ENCODE results near the gene PPP2R5B.

The PPP2R5B gene

DNA sequence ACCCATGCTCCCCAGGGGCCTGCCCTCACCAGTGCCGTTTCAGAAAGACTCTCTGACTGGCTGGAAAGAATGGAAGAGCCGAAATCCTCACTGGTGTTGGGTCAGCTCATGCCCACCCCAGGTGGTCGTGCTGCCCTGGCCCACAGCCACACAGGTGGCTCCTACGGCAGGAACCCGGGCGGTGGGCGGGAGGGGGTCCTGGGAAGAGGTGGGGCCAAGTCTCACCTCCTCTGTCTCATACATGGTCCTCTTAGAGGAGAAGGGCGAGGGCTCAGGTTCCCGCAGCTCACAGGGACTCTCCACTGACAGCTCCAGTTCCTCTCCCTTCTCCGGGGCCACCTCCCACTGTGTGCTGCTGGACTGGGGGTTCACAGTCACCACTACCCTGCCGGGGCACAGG lies 15.7 kb upstream of the PPP2R5B start:
- DNase-seq (ENCODE audit: low read depth in 2 of 2) = no peak

DNA sequence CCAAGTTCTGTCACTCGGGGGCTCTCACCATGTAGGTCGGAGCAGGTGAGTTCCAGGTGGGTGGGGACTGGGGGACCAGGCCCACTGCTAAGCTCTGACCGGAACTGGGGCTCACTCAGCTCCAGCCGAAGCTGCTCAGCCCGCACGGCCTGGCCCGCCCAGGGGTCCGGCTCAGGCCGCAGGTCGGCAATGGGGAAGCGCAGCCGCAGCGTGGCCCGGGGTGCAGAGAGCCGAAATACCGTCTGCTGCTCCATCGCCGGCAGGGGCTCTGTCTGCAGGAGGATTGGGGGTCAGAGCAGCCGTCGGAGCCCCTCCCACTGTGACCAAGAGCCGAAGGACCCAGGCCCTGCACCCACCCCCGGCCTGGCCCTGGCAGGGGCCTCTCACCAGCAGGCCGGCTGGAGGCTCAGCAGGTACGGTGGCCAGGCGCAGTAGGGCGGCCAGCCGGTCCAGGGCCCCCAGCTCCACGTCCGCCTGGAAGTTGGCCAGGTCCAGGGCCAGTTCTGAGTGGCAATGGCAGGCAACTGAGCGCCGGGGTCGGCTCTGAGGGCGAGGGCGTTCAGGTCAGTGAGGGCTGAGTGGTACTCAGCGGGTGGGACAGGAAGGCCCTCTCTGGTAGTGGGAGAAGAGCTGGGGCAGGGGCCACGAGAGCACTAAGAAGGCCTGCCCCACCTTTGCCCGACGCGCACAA lies 14.7 kb upstream of the PPP2R5B start:
- no peak for DNase-seq (ENCODE audit: low read depth in 2 of 2)

DNA sequence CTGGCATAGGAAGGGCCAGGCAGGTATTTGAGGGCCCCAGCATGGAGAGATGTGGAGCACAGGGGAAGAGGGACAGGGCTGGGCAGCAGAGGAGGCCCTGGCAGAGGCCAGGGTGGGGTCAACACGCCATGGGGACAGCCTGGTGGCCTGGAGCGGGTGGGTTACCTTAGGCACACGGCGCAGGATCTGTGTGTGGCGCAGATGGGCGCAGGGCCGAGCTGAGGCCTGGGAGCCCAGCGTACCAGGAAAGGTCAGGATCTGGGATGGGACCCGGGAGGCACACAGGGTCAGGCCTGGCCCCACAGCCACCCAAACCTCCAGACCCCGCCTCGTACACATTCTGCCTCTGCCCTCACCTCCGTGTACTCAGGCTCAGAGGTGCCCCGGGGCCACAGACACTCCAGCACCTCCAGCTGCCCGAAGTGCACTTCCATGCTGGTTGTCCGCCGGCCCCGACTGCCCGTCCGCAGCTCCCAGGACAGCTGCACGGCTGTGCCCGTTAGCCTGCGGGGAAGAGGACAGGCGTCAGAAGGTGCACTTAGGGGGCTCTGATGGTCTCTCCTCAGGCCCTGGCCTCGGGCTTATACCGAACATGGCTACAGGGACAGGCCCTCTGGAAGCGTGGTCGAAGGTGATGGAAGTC lies 13.9 kb upstream of the PPP2R5B start:
- no peak for DNase-seq (ENCODE audit: low read depth in 2 of 2)

DNA sequence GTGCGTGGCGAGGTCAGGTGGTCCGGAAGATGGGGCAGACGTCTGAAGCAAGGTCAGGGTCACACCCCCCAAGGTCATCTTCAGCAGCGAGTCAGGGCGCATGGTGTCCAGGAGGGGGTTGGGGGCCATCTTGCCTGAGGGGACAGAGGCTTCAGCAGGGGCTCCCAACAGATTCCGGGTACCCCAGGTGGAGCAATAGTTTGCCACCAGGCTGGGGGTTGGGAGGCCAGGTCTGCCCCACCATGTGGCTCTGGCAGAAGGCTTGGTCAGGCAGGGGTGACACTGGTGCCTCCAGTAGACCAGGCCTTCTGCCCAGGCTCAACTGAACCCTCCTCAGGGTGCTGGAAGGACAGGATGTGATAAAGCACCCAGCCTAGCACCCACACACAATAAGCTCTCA lies 13.3 kb upstream of the PPP2R5B start:
- DNase-seq (ENCODE audit: low read depth in 2 of 2) = no peak

DNA sequence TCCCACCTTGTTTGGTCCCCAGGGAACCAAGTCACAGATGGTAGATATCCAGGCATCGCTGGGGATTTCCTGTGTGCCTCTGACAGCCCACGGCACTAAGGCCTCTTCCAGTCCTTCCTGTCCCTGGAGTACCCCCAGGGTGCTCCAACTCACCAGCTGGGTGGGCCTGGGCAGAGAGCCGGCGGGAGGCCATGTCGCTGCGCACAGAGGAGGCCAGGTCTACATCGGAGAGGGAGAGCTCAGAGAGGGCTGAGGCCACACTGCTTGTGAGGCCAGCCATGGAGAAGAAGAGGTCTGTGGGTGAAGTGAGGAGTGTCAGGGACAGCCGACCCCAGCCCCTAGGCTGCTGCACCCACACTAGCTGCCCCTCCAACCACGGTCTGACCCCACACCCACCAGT lies 12.8 kb upstream of the PPP2R5B start:
- no peak for DNase-seq (ENCODE audit: low read depth in 2 of 2)

DNA sequence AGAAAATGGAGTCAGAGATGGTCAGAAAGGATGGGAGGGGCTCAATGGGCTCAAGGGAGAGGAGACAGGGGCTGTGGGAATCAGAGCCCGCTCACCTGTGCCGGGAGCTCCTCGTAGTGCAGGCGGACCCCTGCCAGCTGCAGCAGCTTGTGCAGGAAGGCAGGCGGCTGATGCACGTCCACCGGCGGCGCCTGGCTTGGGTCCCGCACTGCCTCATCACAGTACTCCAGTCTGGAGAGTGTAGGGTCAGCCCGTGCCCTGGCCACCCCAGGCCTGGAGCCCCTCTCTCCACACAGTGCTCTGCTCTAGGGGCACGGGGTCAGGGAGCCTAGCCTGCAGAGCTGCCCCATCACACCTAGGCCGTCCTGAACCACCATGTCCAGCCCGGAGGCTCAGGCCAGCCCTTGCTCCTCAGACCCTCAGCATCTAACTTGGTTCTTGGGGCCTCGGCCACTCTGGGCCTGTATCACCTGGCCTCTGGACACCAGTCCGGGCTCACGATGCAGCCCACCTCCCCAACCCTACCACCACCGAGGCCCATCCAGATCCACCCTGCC lies 11.2 kb upstream of the PPP2R5B start:
- DNase-seq (ENCODE audit: low read depth in 2 of 2) = no peak

DNA sequence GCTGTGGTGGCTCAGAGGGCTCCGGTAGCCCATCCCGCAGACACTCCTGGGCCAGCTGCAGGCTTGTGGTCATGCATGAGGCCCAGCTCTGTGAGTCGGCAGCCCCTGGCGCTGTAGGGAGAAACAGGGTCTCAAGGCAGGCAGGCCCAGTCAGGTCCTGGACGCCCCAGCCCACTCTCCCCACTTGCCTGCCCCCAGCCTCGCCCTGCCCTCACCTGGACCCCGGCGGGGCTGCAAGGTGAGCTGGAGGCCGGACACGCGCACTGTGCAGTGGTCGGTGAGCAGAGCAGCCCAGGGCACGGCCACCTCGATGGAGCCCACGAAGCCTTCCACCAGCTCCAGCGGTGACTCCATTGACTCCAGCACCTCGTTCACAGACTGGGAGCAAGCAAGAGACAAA lies 10.4 kb upstream of the PPP2R5B start:
- DNase-seq (ENCODE audit: low read depth in 2 of 2) = no peak

DNA sequence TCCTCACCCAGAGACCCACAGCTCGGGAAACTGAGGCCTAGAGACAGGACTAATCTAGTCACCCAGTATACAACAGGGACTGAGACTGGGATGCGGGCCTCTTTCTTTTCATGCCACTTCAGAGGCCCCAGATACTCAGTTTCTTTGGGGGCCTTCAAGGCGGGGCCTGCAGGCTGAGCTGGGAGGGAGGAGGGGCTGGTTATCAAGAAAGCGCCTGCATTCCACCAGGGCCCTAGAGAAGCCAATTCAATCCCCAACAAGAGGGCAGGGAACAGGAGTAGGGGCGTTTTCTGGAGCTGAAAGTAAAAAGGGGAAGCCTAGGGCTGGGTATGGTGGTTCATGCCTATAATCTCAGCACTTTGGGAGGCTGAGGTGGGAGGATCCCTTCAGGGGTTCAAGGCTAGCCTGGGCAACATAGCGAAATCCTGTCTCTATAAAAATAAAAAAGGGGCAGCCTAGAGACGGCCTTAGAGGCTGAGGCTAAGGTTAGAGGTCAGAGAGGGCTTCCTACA lies 9.1 kb upstream of the PPP2R5B start:
- no peak for DNase-seq (ENCODE audit: low read depth in 2 of 2)

DNA sequence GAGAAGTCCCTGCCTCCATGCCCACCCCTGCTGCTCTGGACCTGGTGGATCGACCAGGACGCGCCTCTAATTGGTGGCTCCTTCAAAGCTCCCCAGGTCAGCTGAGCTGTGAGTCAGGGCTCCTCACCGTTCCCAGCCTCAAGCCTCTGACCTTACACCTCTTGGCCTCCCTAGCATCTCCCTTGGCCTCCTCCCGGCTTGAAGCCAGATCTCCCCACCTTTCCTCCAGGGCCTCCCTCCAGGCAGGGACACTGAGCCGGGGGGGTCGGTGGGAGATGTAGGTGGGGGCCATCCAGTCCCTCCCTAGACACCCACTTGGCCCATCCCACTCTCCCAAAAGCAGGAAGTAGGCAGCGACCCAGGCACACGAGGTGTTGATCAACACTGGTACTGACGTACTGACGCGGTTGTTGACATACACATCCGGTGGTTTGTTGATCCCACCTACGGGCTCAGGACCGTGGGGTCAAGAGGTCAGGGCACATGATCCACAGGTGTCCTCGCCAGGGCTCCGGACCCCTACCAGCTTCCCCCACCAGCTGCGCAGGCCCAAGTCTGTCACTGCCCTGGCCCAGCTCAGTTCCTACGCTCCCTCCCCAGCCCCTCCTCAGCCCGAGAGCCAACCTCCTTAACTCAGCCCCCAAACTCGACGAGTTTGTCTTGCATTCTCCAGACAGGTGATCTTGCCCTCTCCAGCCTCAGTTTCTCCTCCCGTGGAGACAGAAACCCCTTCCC lies 8.3 kb upstream of the PPP2R5B start:
- no peak for DNase-seq (ENCODE audit: low read depth in 2 of 2)

DNA sequence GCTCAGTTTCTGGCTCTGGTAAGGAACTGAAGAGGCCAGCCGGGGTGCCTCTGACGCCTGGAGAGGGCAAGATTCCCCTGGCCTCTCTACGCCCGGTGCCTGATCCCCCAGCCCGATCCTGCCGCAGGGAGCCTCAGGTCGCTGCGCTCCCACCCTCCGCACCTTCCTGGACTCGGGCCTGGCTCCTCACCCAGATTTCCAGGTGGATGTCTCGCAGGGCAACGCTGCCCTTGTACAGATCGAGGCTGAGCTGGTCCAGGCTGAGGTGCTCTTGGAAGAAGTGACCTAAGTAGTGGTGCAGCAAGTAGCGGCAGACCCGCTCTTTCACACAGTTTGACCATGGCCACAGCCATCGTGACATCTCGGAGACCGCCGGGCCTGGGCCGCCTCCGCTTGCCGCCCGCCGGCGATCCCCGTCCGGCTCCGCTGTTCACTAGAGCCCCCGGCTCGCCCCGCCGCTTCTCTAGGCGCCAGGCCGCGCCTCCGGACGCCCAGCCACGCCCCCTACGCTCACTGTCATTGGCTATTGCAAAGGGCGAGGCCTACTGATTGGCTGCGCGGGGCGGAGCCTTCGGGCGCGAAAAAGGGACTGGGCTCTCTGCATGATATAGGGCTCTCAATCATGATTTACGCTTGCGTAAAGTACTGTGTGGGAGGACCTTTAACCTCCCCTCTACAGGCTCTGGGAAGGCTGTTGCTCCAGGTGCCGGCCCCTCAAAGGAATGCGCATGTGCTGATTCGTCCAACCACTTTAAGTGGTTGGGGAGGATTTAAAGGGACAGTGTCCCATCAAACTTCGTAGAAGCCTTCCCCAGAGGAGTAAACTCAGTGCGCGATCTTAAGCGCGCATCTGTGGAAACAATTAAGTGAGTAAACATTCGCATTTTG lies 7.5 kb upstream of the PPP2R5B start, which contains the start of gene ATG2A:
TSS of gene ATG2A (minus strand) at position 435 of the 888 bp plus-strand sequence. CDS start at position 361, 74 bp downstream.
- peak; percentile 97 to 99 for DNase-seq (ENCODE audit: low read depth in 2 of 2)

DNA sequence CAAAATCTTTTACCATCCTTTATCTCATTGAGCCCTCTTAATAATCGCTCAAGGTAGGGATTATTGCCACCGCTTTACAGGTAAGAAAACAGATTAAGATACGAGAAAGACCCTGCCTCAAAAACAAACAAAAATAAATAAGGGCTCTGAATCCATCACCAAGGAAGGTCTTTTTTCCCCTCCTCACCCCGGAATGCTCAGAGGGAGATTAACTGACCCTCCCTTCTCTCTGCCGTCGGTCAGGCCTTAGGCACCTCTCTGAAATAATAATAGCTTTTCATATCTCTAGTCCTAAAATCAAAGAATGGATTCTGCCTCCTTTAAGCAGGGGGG lies 6.9 kb upstream of the PPP2R5B start:
- no peak for DNase-seq (ENCODE audit: low read depth in 2 of 2)

DNA sequence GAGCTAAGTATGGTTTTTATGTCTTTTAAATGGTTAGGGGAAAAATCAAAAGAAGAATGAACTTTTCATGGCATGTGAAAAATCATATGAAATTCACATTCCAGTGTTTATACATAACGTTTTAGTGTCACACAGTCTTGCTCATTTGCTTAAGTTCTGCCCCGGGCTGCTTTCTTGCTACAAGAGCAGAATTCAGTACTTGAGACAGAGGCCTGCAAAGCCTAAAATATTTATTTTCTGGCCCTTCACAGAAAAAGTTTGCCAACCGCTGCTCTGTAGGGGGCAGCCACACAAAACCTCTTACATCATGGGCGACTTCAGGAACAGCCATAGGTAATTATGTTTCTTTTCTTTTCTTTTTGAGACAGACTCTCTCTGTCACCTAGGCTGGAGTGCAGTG lies 6.5 kb upstream of the PPP2R5B start:
- DNase-seq (ENCODE audit: low read depth in 2 of 2) = no peak

DNA sequence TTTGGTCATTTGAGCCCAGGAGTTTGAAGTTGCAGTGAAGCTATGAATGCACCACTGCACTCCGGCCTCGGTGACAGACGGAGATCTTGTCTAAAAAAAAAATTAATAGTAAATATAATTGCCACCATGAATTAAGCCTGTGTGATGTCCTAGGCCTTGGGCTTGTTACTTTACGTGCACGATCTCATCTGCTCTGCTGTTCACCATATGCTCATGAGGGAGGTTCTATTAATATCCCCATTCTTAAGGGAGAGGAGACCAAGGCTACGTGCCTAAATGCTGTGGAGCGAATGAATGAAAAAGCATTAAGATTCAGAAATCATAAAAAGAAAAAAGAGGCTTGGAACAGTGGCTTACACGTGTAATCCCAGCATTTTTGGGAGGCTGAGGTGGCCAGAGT lies 4.9 kb upstream of the PPP2R5B start:
- no peak for DNase-seq (ENCODE audit: low read depth in 2 of 2)

DNA sequence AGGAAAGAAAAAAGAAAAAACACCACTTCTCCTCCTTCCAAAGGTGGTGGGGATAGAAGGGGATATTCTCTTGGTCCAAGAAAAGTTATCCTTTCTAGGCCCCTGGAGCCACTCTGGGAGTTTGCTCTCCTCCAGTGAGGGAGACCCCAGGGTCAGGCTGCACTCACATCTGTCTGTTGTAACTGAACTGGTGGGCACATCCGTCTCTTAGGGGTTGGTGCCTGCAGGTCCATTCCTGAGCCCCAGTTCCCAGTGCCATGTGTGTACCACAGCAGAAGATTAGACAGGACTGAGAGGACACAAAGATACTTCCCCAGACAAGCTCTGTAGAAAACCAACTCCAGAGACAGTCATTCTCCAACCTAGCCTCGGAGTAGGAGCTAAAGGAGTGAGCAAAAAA lies 4.4 kb upstream of the PPP2R5B start:
- no peak for DNase-seq (ENCODE audit: low read depth in 2 of 2)

DNA sequence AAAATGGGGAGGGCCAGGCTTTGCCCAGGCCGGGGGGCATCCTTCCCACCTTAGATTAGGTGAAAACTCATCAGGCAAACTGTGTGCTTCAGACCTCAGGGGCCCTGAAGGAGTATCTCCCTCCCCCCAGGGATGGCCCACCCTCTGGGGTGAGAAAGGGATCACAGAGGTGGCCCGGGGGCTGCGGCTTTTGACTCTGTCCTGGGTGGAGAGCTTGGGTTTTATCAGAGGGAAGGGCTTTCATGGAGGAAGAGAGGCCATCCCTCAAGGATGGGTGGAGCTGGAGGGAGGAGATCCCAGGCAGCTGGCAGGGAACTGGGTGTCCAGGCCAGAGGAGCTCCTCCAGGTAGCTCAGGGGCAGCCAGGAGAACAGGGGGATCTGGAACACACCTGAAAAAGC lies 3.1 kb upstream of the PPP2R5B start:
- DNase-seq (ENCODE audit: low read depth in 2 of 2) = no peak

DNA sequence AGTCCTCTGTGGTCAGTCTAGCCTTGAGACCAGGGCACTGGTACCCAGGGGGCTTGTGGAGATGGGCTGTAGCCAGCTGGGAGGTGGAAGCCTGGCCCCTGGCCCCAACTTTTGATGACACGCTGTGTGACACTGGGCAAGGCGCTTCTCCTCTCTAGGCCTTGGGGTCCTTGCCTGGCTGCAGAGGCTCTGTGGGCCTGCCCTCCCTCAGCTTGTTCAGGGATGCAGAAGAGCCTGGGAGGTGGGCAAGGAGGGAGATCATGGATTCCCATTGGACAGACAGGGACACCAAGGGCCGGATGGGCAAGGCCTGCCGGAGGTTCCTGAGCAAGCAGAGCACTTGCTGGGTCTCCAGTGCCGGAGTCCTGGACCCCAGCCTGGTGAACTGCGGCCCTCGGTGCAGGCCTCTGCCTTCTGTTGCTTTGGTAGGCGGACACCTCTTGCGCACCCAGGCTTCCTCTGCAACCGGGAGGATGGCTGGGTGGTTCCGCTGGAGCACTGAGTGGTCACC lies 1.3 kb upstream of the PPP2R5B start:
- DNase-seq (ENCODE audit: low read depth in 2 of 2) = no peak

DNA sequence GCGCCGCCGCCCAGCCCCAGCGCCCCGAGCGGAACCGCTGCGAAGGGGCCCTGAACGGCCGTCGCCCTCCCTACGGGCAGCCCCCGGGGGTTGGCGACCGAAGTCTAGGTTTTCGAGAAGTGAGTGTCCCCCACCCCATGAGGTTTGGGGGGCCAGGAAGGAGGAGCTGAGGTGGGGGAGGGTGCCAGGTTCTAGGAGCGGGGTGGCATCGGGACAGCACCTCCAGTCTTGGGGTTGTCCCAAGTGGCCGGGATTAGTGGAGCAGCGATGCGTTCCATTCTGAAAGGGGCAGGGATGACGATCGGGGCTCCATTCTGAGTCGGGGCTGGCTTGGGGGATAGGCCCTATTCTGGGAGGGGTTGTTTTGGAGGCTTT lies 408 bp downstream of the PPP2R5B start:
- no peak for DNase-seq (ENCODE audit: low read depth in 2 of 2)

DNA sequence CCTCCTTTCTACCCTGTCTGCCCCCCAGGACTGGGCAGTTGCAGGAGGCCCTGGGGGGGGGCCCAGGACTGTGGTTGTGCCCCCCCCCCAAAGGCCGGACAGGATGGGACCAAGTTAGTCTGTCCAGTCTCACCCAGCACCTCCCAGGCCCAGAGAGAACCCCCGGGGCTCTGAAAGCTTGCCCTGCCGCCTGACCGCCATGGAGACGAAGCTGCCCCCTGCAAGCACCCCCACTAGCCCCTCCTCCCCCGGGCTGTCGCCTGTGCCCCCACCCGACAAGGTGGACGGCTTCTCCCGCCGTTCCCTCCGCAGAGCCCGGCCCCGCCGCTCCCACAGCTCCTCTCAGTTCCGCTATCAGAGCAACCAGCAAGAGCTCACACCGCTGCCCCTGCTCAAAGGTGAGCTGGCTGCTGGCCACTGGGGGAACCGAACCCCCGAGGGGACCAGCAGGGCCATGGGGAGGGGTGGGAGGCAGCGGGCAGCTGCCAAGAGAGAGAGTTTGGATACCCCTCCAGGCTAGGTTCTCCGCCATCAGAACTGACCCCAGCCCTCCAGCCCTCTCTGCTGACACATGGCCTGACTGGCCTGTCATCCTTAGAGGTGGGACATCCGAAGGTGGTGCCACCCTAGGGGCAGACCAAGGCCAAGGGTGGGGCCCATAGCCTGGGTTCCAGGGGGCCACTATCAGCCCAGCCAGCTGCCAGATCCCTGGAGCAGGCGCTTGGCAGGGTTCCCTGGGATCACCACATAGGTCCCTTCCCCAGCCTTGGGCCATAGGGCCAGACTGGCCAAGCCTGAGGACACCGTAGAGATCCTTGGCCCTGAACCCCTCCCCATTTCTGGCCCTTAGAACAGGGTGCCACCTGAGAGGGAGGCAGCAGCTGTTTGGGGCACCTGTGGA lies 1.3 kb downstream of the PPP2R5B start:
- no peak for DNase-seq (ENCODE audit: low read depth in 2 of 2)

DNA sequence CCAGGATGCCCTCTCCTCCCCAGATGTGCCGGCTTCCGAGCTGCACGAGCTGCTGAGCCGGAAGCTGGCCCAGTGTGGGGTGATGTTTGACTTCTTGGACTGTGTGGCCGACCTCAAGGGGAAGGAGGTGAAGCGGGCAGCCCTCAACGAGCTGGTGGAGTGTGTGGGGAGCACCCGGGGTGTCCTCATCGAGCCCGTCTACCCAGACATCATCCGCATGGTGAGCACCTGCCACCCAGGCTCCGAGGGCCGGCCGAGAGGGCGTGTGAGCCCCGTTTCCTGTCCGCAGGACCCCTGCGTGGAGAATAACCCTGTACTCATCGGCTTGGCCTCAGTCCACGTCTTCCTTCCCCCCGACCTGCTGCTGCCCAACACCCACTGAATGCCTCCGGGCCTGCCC lies 2.2 kb downstream of the PPP2R5B start:
- no peak for DNase-seq (ENCODE audit: low read depth in 2 of 2)

DNA sequence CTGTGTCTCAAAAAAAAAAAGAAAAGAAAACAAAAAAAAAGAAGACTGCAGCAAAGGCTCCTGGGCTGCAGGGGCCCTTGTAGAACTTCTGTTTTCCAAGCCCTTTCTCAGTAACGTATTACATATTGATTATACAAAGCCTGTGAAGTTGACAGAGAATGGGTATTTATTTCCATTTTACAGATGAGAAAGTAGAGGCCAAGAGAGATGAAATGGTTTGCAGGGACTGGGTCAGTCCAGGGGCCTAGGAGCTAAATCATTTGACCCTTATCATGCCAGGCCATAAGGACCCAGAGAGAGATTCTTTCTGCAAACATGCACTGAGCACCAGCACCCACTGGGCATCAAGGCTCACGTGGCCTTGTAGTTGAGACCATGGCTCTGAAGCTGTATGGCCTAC lies 4.5 kb downstream of the PPP2R5B start:
- DNase-seq (ENCODE audit: low read depth in 2 of 2) = no peak

Measured in stimulated activated CD4-positive, alpha-beta T cell treated with anti-CD3 and anti-CD28 coated beads, Interleukin-12 subunit alpha, Interleukin-12 subunit beta, amount 100 ng/mL, for 24 hours (primary cell).